Stimulated activated CD8-positive, alpha-beta memory T cell treated with anti-CD3 and anti-CD28 coated beads, Interleukin-7, amount 100 ng/mL, for 24 hours (primary cell): ENCODE results near the gene COL16A1.

Experiments used
- DNase-seq: peaks from one replicate; pipeline ENCODE4 v3.0.0-alpha.2; 2020; ENCODE audit warnings: low read depth

Gene COL16A1

GRCh38 chr1:31687601-31688000 lies 16.2 kb downstream of the COL16A1 start:
- no peak for DNase-seq

GRCh38 chr1:31685795-31686194 lies 18.0 kb downstream of the COL16A1 start:
- no peak for DNase-seq

- no peak for DNase-seq
Observed at GRCh38 chr1:31683997-31684396, 19.8 kb downstream of the COL16A1 start.

- no peak for DNase-seq
Observed at GRCh38 chr1:31681415-31681814, 22.4 kb downstream of the COL16A1 start.

- DNase-seq: no peak
Observed at GRCh38 chr1:31679676-31680230, 24.1 kb downstream of the COL16A1 start.

GRCh38 chr1:31679091-31679490 lies 24.7 kb downstream of the COL16A1 start:
- no peak for DNase-seq

- no peak for DNase-seq
Observed at GRCh38 chr1:31678681-31679080, 25.1 kb downstream of the COL16A1 start.

- DNase-seq: no peak
Observed at GRCh38 chr1:31677949-31678348, 25.9 kb downstream of the COL16A1 start.

- no peak for DNase-seq
Observed at GRCh38 chr1:31677401-31677800, 26.4 kb downstream of the COL16A1 start.

GRCh38 chr1:31675756-31676155 lies 28.1 kb downstream of the COL16A1 start:
- no peak for DNase-seq

GRCh38 chr1:31675161-31675560 lies 28.7 kb downstream of the COL16A1 start:
- no peak for DNase-seq

- no peak for DNase-seq
Observed at GRCh38 chr1:31674626-31675025, 29.2 kb downstream of the COL16A1 start.

GRCh38 chr1:31673433-31673832 lies 30.4 kb downstream of the COL16A1 start:
- DNase-seq: no peak

- DNase-seq: no peak
Observed at GRCh38 chr1:31672986-31673385, 30.8 kb downstream of the COL16A1 start.

- no peak for DNase-seq
Observed at GRCh38 chr1:31671561-31672201, 32.1 kb downstream of the COL16A1 start.

GRCh38 chr1:31671147-31671546 lies 32.7 kb downstream of the COL16A1 start:
- DNase-seq: no peak

GRCh38 chr1:31670593-31670964 lies 33.2 kb downstream of the COL16A1 start:
- DNase-seq: no peak

GRCh38 chr1:31669786-31670592 lies 33.8 kb downstream of the COL16A1 start:
- DNase-seq: no peak

- DNase-seq: no peak
Observed at GRCh38 chr1:31669433-31669785, 34.4 kb downstream of the COL16A1 start.

GRCh38 chr1:31668303-31668883 lies 35.4 kb downstream of the COL16A1 start:
- DNase-seq: no peak

GRCh38 chr1:31667065-31667785 lies 36.6 kb downstream of the COL16A1 start:
- no peak for DNase-seq

GRCh38 chr1:31666263-31666963 lies 37.4 kb downstream of the COL16A1 start:
- no peak for DNase-seq
